SKM-1 treated with dmso at 0.1 percent for 144 hours (cell line): ENCODE results near the gene FAM24B.

ENCODE experiments used
- DNase-seq: peaks from one replicate; lab custom pipeline; 2025; ENCODE audit not compliant: unreplicated experiment; lab: John Stamatoyannopoulos, UW

FAM24B gene

GRCh38 chr10:122828716-122829255 lies 50.6 kb downstream of the FAM24B start:
- DNase-seq: no peak

GRCh38 chr10:122827302-122827701 lies 52.1 kb downstream of the FAM24B start:
- no peak for DNase-seq

GRCh38 chr10:122822973-122823690 lies 56.2 kb downstream of the FAM24B start:
- no peak for DNase-seq

GRCh38 chr10:122821808-122822207 lies 57.6 kb downstream of the FAM24B start:
- DNase-seq: no peak

DNA sequence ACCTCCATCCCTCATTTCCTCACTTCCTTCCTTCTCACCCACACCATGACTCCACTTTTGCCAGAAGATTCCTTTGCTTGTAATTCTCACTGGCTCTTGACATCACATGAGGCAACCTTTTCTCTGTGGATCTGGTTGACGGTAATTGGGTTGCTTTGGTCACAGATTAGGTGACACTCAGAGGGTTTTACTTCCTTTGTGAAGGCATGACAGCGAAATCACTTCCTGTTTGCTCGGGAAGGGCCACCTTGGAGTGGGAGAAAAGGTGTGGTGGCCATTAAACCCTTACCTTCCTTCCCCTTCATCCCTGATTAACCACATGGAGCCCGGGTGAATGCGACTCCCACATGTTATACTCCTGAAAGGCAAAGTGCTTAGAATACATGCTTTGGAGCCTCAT lies 63.9 kb downstream of the FAM24B start:
- no peak for DNase-seq

DNA sequence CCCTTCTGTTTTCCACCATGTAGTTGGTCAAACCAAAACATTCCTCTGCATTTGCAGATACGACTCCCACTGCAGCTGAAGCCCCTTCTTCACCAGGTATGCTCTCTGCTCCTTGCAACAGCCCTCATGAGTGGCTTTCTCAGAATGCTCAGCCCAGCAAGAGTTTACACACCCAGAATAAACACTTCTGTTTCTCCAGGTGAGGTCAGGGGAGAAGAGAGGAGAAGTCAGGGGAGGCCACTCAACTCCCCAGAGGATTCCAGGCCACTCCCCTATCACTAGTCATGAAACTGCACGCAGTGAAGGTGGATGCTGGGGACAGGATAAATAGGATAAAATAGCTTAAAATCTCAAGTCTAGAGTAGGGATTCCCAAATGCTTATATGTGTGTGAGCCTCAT lies 64.9 kb downstream of the FAM24B start:
- no peak for DNase-seq

GRCh38 chr10:122812751-122813150 lies 66.6 kb downstream of the FAM24B start:
- DNase-seq: no peak

GRCh38 chr10:122802282-122802681 lies 77.1 kb downstream of the FAM24B start:
- DNase-seq: no peak
